Psoas muscle (tissue), 8 donors: Measurements from ENCODE around the gene CNR1. TPM values are rescaled to one million over a fixed set of nuclear protein-coding genes. Genes with fewer than 3 reads are reported as not detected.

Source experiments
- ATAC-seq, 4 donors: fragments of 200-7000 bp; cut with Tn5 transposase; one replicate each; pipeline ENCODE4 v1.9.1; 2020; ENCODE audit warnings: moderate library complexity in 3 of 4, mild to moderate bottlenecking in 2 of 4
- DNase-seq, 2 donors: peaks; one replicate each; pipeline ENCODE4 v3.0.0-alpha.2; 2020
- H3K27ac ChIP-seq: fragments of 200-600 bp; one replicate; pipeline ENCODE4 v1.8.0; 2022
- H3K27me3 ChIP-seq, 3 donors: fragments of 200-600 bp in 1 of 3; one replicate each; pipeline versions ENCODE4 v1.6.1 to v1.8.0; 2013 to 2022; ENCODE audit warnings: low read length in 2 of 3, mild to moderate bottlenecking in 2 of 3, moderate library complexity in 1 of 3; ENCODE audit not compliant: insufficient read depth in 3 of 3
- H3K36me3 ChIP-seq, 2 donors: fragments of 200-600 bp in 1 of 2; one replicate each; pipeline versions ENCODE4 v1.6.1 to v1.8.0; 2013 to 2022; ENCODE audit warnings: low read depth in 1 of 2, mild to moderate bottlenecking in 1 of 2, moderate library complexity in 1 of 2; ENCODE audit not compliant: insufficient read depth in 1 of 2
- H3K4me1 ChIP-seq: fragments of 200-600 bp; one replicate; pipeline ENCODE4 v1.8.0; 2022
- H3K4me3 ChIP-seq: fragments of 200-600 bp; one replicate; pipeline ENCODE4 v1.8.0; 2022; ENCODE audit warnings: mild to moderate bottlenecking
- H3K9me3 ChIP-seq: fragments of 200-600 bp; one replicate; pipeline ENCODE4 v1.8.0; 2022
- WGBS, 3 donors: extraction: QIAGEN DNeasy Blood & Tissue Kit; methylation state at CpG; one replicate each; pipeline versions ENCODE4 v1.1.6 to v1.1.7; 2013; 5-methylcytosine and 5-hydroxymethylcytosine counted together
- intact Hi-C, 2 donors: fragments of 100-400 bp; cut with DNase I; formaldehyde crosslinking; loops; one replicate each; pipeline versions ENCODE4 v1.11.0 to v1.14.2; 2022
- polyA plus RNA-seq, 3 donors: library from polyadenylated mRNA; stranded (reverse); fragments of 200-250 nt; gene quantifications; one replicate each; pipeline ENCODE4 v1.2.3, GENCODE V29; 2013
- total RNA-seq, 4 donors: library from RNA; stranded (reverse); fragmentation: NEBNext Ultra II Directional in 2 of 4; extraction: Animal tissue kit (Norgen Biotek cat#: 25700) in 2 of 4; gene quantifications; one replicate each; pipeline versions ENCODE4 v1.2.1 to v1.2.4, GENCODE V29; 2021 to 2023
- TF ChIP-seq, protein P1 (sequence below): fragments of 200-600 bp; IDR thresholded peaks from one replicate; pipeline ENCODE4 v1.8.0; 2022; ENCODE audit warnings: antibody characterized with exemption
- donor health status: healthy with polysubstance abuse.
- donor health status: DM: no; HTN: no; CAD: no; lungs with moderate emphysema.
- donor health status: Bipolar disorder and iron deficiency.
- donor health status: healthy.
- donor health status: DM: yes; HTN: yes; CAD: no.
- donor health status: DM: no; HTN: no; CAD: no.
- donor health status: DM: no; HTN: no; CAD: no.
- donor health status: DM: yes; HTN: yes; CAD: no.

Gene CNR1
- total and polyA plus RNA-seq, 7 donors = 0.15 to 2.5 (median 1.3) TPM

- no peak for ATAC-seq
- Histone ChIP-seq H3K27me3 (peaks cover 0 to 5% (median 0%) of the 10 kb centered on the region in 3 donors), H3K27ac (no peak overlapping the region), H3K4me3 (no peak overlapping the region), H3K36me3 (no peaks in the 10 kb centered on the region), H3K4me1 (no peaks in the 10 kb centered on the region), H3K9me3 (no peaks in the 10 kb centered on the region)
- TF ChIP-seq, protein P1, sequence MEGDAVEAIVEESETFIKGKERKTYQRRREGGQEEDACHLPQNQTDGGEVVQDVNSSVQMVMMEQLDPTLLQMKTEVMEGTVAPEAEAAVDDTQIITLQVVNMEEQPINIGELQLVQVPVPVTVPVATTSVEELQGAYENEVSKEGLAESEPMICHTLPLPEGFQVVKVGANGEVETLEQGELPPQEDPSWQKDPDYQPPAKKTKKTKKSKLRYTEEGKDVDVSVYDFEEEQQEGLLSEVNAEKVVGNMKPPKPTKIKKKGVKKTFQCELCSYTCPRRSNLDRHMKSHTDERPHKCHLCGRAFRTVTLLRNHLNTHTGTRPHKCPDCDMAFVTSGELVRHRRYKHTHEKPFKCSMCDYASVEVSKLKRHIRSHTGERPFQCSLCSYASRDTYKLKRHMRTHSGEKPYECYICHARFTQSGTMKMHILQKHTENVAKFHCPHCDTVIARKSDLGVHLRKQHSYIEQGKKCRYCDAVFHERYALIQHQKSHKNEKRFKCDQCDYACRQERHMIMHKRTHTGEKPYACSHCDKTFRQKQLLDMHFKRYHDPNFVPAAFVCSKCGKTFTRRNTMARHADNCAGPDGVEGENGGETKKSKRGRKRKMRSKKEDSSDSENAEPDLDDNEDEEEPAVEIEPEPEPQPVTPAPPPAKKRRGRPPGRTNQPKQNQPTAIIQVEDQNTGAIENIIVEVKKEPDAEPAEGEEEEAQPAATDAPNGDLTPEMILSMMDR = no peak
- DNase-seq = no peak
- 81 to 91% (median 87%) methylated on average over 4 of the region's 4 CpGs for WGBS, 3 donors
- intact Hi-C loops = no loop called here
Measured at GRCh38 chr6:88184921-88185320, 18.8 kb upstream of the CNR1 start.

DNA sequence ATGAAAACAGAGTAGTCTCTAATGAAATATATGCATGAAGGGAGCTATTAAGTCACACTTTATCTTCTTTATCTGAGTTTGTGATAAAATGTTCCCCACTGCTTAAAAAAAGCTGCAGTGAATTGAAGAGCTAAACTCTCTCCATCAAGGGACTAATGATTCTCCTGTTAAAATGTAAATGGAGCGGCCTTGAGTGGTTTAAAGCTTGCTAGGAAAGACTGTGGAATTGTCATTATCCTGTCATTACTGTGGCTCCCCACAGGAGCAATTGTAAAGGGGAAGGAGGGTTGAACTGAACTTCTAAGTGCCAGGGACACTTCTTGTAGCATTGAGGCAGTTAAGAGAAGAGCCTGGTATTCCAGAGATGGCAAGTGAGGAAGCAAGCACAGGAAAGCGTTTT, 17.3 kb upstream of the CNR1 start:
- Histone ChIP-seq H3K36me3 (no peaks in the 10 kb centered on the region), H3K4me1 (no peaks in the 10 kb centered on the region), H3K27me3 (peaks cover 0 to 3% (median 0%) of the 10 kb centered on the region in 3 donors), H3K9me3 (no peaks in the 10 kb centered on the region), H3K27ac (no peak overlapping the region), H3K4me3 (no peak overlapping the region)
- ATAC-seq = no peak
- TF ChIP-seq, protein P1 = no peak
- intact Hi-C loops = no loop called here
- no peak for DNase-seq
- WGBS, 3 donors = 37 to 54% (median 47%) methylated on average over 2 of the region's 2 CpGs

DNA sequence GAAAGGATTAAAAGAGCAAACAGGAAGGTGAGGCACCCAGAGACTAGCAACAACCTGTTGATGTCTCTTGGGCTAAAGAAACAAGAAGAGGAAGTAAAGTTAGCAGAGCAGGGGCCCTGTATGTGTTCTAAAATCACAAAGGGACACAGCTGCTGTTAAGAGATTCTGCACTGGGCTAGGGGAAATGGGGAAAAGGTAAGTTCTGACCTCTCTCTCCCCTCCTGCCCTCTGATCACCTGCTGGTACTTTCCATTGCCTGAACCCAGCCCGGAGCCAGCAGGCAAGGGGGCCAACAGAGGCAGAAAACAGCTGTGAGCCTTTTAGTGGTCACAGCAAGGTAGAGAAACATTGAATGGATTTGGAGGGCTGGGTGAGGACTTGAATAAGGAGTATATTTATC, 13.5 kb upstream of the CNR1 start:
- no peaks in the 10 kb centered on the region for H3K36me3 ChIP-seq
- no peak overlapping the region for H3K4me3 ChIP-seq
- peaks cover 0 to 8% (median 3%) of the 10 kb centered on the region in 3 donors for H3K27me3 ChIP-seq
- ATAC-seq (no peak), DNase-seq (no peak)
- H3K9me3 ChIP-seq = no peaks in the 10 kb centered on the region
- TF ChIP-seq, protein P1 = no peak
- intact Hi-C loops = no loop called here
- 13 to 26% (median 17%) methylated on average over 1 of the region's 1 CpG for WGBS, 3 donors
- H3K4me1 ChIP-seq = no peaks in the 10 kb centered on the region
- H3K27ac ChIP-seq = no peak overlapping the region

- ATAC-seq = no peak
- TF ChIP-seq, protein P1 = no peak
- Histone ChIP-seq H3K27ac (no peak overlapping the region), H3K36me3 (no peaks in the 10 kb centered on the region), H3K9me3 (no peaks in the 10 kb centered on the region), H3K4me3 (no peak overlapping the region), H3K27me3 (peaks cover 0 to 10% (median 8%) of the 10 kb centered on the region in 3 donors), H3K4me1 (no peaks in the 10 kb centered on the region)
- intact Hi-C loops = no loop called here
- WGBS, 3 donors = 37 to 74% (median 58%) methylated on average over 3 of the region's 3 CpGs
- DNase-seq = no peak
Measured at GRCh38 chr6:88177961-88178464, 11.9 kb upstream of the CNR1 start.

DNA sequence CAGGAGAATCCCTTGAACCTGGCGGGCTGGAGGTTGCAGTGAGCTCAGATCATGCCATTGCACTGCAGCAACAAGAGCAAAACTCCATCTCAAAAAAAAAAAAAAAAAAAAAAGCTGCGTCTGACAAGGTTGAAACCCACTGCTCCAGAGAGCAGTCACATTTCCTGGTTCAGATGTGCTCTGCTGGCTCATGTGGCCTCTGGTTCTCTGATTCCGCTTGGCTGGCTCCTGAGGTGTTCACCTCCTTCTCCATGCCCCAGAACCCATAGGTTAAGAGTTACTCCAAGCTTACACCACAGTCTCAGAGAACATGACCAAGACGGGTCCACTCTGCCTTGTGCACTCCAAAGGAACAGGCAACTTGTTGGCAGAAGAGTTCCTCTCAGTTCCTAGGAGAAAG, 8.8 kb upstream of the CNR1 start:
- intact Hi-C loops = no loop called here
- ATAC-seq = no peak
- no peak overlapping the region for H3K27ac ChIP-seq
- H3K36me3 ChIP-seq = no peaks in the 10 kb centered on the region
- WGBS, 3 donors = 82 to 85% (median 83%) methylated on average over 4 of the region's 4 CpGs
- no peak overlapping the region for H3K4me3 ChIP-seq
- TF ChIP-seq, protein P1 = no peak
- DNase-seq = no peak
- no peaks in the 10 kb centered on the region for H3K4me1 ChIP-seq
- peaks cover 0 to 17% (median 7%) of the 10 kb centered on the region in 3 donors for H3K27me3 ChIP-seq
- H3K9me3 ChIP-seq = no peaks in the 10 kb centered on the region
